A549 treated with GW870086 at 1 μM for 4 hours (cell line): ENCODE data around the gene CTNNBIP1. TPM values are rescaled to one million over a fixed set of nuclear protein-coding genes. Genes with fewer than 3 reads are reported as not detected.

Experiments used
- total RNA-seq: library from RNA; stranded (reverse); fragments of 200-300 nt; extraction: Qiagen RNA extraction; gene quantifications from 5 replicates; pipeline ENCODE4 v1.2.3, GENCODE V29; 2022; ENCODE audit warnings: low read depth

CTNNBIP1 gene, protein sequence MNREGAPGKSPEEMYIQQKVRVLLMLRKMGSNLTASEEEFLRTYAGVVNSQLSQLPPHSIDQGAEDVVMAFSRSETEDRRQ
- 7.2 to 10.9 TPM (median 9.3 TPM) in 5 replicates for total RNA-seq

DNA sequence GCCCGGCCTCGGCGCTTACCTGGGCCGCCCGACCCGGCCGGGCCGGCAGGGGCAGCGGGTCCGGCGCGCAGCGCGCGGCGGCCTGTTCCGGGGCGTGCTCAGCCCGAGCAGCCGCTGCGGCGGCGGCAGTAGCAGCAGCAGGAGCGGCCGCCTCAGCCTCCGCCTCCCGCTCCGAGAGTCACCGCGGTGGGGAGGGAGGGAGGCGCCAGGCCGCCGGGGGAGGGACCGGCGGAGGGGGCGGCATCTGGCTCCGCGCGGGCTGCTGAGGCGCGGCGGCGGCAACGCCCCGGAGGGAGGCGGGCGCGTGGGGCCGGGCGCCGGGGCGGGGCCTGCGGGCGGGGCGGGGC, at the start of gene CTNNBIP1:
TSS of gene CTNNBIP1 (minus strand) at position 194 of the 347 bp plus-strand sequence. CDS start 38,205 bp downstream, outside the sequence.

DNA sequence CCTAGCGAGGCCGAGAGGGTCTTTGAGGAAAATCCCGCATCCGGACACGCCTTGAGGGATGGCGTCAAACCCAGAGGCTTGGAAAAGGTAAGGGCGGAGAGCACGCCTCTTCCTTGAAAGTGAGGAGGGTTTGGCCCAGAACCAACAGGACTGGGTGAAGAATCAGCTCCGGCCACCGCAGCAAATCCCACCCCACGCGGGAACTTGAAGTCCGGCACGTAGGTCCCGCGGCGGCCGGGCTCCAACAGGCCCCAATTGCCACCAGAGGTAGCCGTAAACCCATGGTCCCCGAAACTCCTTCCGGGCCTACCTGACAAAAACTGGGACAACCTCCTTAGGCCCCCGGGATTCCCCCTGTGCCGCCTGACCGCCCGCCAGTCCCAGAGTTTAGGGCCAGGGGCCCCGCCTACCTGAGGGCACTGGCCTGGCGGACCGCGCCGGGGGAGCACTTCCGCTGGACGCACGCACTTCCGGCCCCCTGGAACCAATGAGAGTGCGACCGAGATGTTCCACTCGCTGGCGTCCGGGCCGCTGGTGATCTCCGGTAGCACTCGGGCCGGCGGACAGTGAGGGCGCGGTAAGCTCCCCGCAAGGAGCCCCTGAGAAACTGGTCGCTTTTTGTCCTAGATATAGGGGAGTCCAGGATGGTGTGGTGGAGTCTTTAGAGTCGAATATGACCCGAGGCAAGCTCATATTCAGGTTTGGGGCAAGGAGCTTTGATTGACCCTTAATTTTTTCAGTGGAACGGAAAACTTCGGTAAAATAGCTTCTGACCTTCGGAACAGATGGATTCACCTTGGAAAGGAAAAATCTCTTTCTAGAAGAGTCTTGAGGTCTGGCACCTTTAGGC, 33.1 kb upstream of the CTNNBIP1 start, which contains the start of the genes LZIC and NMNAT1:
TSS of gene LZIC (minus strand) at position 453 of the 850 bp plus-strand sequence. CDS start 6,772 bp downstream, outside the sequence.
TSS of gene NMNAT1 (plus strand) at position 537 of the 850 bp plus-strand sequence. CDS start 28,599 bp downstream, outside the sequence.

DNA sequence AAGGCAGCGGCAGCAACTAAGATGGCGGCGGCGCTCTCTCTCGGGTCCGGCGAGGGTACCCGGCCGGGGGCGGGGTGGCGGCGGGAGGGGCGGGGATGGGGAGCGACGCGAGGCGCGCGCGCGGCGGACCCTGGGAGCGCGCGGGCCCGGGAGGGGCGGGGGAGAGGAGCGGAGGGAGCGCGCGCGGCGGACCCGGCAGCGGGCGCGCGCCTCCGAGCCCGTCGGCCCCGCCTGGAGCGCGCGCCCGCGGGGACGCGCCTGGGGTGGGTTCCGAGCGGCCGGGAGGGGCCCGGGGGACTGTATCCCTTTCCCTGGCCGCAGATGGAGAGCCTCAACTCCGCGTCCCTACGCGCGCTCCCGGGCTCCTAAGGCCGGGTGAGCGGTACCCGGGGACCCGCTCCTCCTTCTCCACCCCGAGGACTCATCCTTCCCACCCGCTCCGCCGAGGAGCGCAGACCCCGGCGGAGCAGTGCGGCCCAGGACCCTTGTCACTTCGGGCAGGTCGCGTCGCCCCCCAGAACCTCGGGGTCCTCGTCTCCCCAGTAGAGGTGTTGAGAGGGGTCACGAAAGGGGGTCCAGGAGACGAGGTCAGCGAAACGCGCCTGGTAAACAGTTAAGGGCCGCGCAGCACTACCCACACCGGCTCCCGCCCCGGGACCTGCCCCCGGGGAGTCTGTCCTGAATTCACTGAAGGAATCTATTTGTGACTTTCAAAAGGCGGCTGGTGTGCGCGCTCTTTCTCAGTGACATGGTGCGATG, 85.9 kb downstream of the CTNNBIP1 start, which contains the start of gene CLSTN1:
TSS of gene CLSTN1 (minus strand) at position 23 of the 759 bp plus-strand sequence. CDS start 232 bp downstream, outside the sequence.

Other genes with a start within 250 kb of the CTNNBIP1 start
- gene CLSTN1, start 86.3 kb downstream of the CTNNBIP1 start, total RNA-seq: 54.6 to 67.4 TPM (median 63.2 TPM) in 5 replicates
- gene LZIC, start 33.1 kb upstream of the CTNNBIP1 start, total RNA-seq: 20.6 to 23.6 TPM (median 22.4 TPM) in 5 replicates
- 1.9 to 2.6 TPM (median 2.2 TPM) in 5 replicates for gene NMNAT1, start 33.2 kb upstream of the CTNNBIP1 start, total RNA-seq
- 6.2 to 7.8 TPM (median 6.9 TPM) in 5 replicates for gene RBP7, start 87.0 kb upstream of the CTNNBIP1 start, total RNA-seq
- gene UBE4B, start 122.7 kb upstream of the CTNNBIP1 start, total RNA-seq: 11.5 to 14.0 TPM (median 12.7 TPM) in 5 replicates